Measurements from ENCODE around the gene MARK3.
A peak's percentile ranks its signal among the peaks of the same experiment; 100 is the strongest.

MARK3 gene

GRCh38 chr14:103463851-103464250, 78.6 kb downstream of the MARK3 start:
- Mint-ChIP-seq H3K4me1 (no peaks in the 10 kb centered on the region), H3K9me3 (no peaks in the 10 kb centered on the region), H3K36me3 (peaks cover 34% of the 10 kb centered on the region), H3K27ac (no peak overlapping the region), H3K4me3 (no peak overlapping the region), H3K27me3 (no peaks in the 10 kb centered on the region)
- no peak for ATAC-seq

- Mint-ChIP-seq H3K9me3 (no peaks in the 10 kb centered on the region), H3K27me3 (no peaks in the 10 kb centered on the region), H3K27ac (peak overlapping the region; percentile 57), H3K36me3 (peaks cover 54% of the 10 kb centered on the region), H3K4me1 (peaks cover 8% of the 10 kb centered on the region), H3K4me3 (no peak overlapping the region)
- peak; percentile 88 for ATAC-seq
Observed at GRCh38 chr14:103472939-103473338, 87.7 kb downstream of the MARK3 start.

GRCh38 chr14:103474893-103475292, 89.7 kb downstream of the MARK3 start:
- Mint-ChIP-seq H3K27ac (no peak overlapping the region), H3K4me3 (no peak overlapping the region), H3K36me3 (peaks cover 61% of the 10 kb centered on the region), H3K4me1 (peaks cover 11% of the 10 kb centered on the region), H3K9me3 (no peaks in the 10 kb centered on the region), H3K27me3 (no peaks in the 10 kb centered on the region)
- no peak for ATAC-seq

GRCh38 chr14:103476065-103476464, 90.8 kb downstream of the MARK3 start:
- no peak overlapping the region for H3K4me3 Mint-ChIP-seq

GRCh38 chr14:103476631-103477030, 91.4 kb downstream of the MARK3 start:
- Mint-ChIP-seq H3K4me1 (peaks cover 27% of the 10 kb centered on the region), H3K9me3 (no peaks in the 10 kb centered on the region), H3K27ac (no peak overlapping the region), H3K36me3 (peaks cover 57% of the 10 kb centered on the region), H3K4me3 (no peak overlapping the region), H3K27me3 (no peaks in the 10 kb centered on the region)
- ATAC-seq: no peak

More at GRCh38 chr14:103476065-103476464, 90.8 kb downstream of the MARK3 start:
- Mint-ChIP-seq H3K27ac (no peak overlapping the region), H3K27me3 (no peaks in the 10 kb centered on the region), H3K4me1 (peaks cover 22% of the 10 kb centered on the region), H3K9me3 (no peaks in the 10 kb centered on the region), H3K36me3 (peaks cover 57% of the 10 kb centered on the region)
- no peak for ATAC-seq

GRCh38 chr14:103480595-103480994, 95.4 kb downstream of the MARK3 start:
- H3K36me3 Mint-ChIP-seq: peaks cover 57% of the 10 kb centered on the region
- peak; percentile 94 for ATAC-seq
- peaks cover 20% of the 10 kb centered on the region for H3K4me1 Mint-ChIP-seq
- H3K27me3 Mint-ChIP-seq: no peaks in the 10 kb centered on the region
- H3K27ac Mint-ChIP-seq: no peak overlapping the region
- no peak overlapping the region for H3K4me3 Mint-ChIP-seq
- no peaks in the 10 kb centered on the region for H3K9me3 Mint-ChIP-seq

- no peak overlapping the region for H3K4me3 Mint-ChIP-seq
- H3K9me3 Mint-ChIP-seq: no peaks in the 10 kb centered on the region
- ATAC-seq: no peak
- no peak overlapping the region for H3K27ac Mint-ChIP-seq
- peaks cover 44% of the 10 kb centered on the region for H3K36me3 Mint-ChIP-seq
- H3K27me3 Mint-ChIP-seq: no peaks in the 10 kb centered on the region
- peaks cover 20% of the 10 kb centered on the region for H3K4me1 Mint-ChIP-seq
Observed at GRCh38 chr14:103483600-103483999, 98.4 kb downstream of the MARK3 start.

GRCh38 chr14:103485504-103485903, 100.3 kb downstream of the MARK3 start:
- no peak overlapping the region for H3K27ac Mint-ChIP-seq
- no peaks in the 10 kb centered on the region for H3K27me3 Mint-ChIP-seq
- no peak overlapping the region for H3K4me3 Mint-ChIP-seq
- peaks cover 12% of the 10 kb centered on the region for H3K4me1 Mint-ChIP-seq
- H3K9me3 Mint-ChIP-seq: no peaks in the 10 kb centered on the region
- H3K36me3 Mint-ChIP-seq: peaks cover 47% of the 10 kb centered on the region
- ATAC-seq: no peak

GRCh38 chr14:103488071-103488470, 102.9 kb downstream of the MARK3 start:
- Mint-ChIP-seq H3K27me3 (no peaks in the 10 kb centered on the region), H3K36me3 (peaks cover 38% of the 10 kb centered on the region), H3K4me3 (no peak overlapping the region), H3K4me1 (no peaks in the 10 kb centered on the region), H3K9me3 (no peaks in the 10 kb centered on the region), H3K27ac (no peak overlapping the region)
- no peak for ATAC-seq

GRCh38 chr14:103488960-103489359, 103.7 kb downstream of the MARK3 start:
- Mint-ChIP-seq H3K27ac (no peak overlapping the region), H3K27me3 (no peaks in the 10 kb centered on the region), H3K4me1 (no peaks in the 10 kb centered on the region), H3K36me3 (peaks cover 32% of the 10 kb centered on the region), H3K9me3 (no peaks in the 10 kb centered on the region), H3K4me3 (no peak overlapping the region)
- no peak for ATAC-seq

GRCh38 chr14:103489621-103490020, 104.4 kb downstream of the MARK3 start:
- no peaks in the 10 kb centered on the region for H3K9me3 Mint-ChIP-seq

GRCh38 chr14:103491691-103492090, 106.5 kb downstream of the MARK3 start:
- no peaks in the 10 kb centered on the region for H3K27me3 Mint-ChIP-seq
- H3K4me1 Mint-ChIP-seq: no peaks in the 10 kb centered on the region
- no peaks in the 10 kb centered on the region for H3K9me3 Mint-ChIP-seq
- peaks cover 30% of the 10 kb centered on the region for H3K36me3 Mint-ChIP-seq
- H3K4me3 Mint-ChIP-seq: no peak overlapping the region
- no peak for ATAC-seq
- no peak overlapping the region for H3K27ac Mint-ChIP-seq

More at GRCh38 chr14:103489621-103490020, 104.4 kb downstream of the MARK3 start:
- H3K27me3 Mint-ChIP-seq: no peaks in the 10 kb centered on the region
- no peak overlapping the region for H3K4me3 Mint-ChIP-seq
- no peak for ATAC-seq
- H3K4me1 Mint-ChIP-seq: no peaks in the 10 kb centered on the region
- H3K36me3 Mint-ChIP-seq: peaks cover 30% of the 10 kb centered on the region
- no peak overlapping the region for H3K27ac Mint-ChIP-seq

GRCh38 chr14:103492156-103492925, 107.1 kb downstream of the MARK3 start:
- H3K4me3 Mint-ChIP-seq: no peak overlapping the region
- ATAC-seq: no peak
- H3K27ac Mint-ChIP-seq: no peak overlapping the region
- no peaks in the 10 kb centered on the region for H3K27me3 Mint-ChIP-seq
- H3K4me1 Mint-ChIP-seq: no peaks in the 10 kb centered on the region
- no peaks in the 10 kb centered on the region for H3K9me3 Mint-ChIP-seq
- peaks cover 29% of the 10 kb centered on the region for H3K36me3 Mint-ChIP-seq

- H3K4me1 Mint-ChIP-seq: peaks cover 9% of the 10 kb centered on the region
- peaks cover 21% of the 10 kb centered on the region for H3K36me3 Mint-ChIP-seq
- no peak for ATAC-seq
- no peak overlapping the region for H3K27ac Mint-ChIP-seq
- no peaks in the 10 kb centered on the region for H3K9me3 Mint-ChIP-seq
- no peak overlapping the region for H3K4me3 Mint-ChIP-seq
- H3K27me3 Mint-ChIP-seq: no peaks in the 10 kb centered on the region
Observed at GRCh38 chr14:103495854-103496253, 110.6 kb downstream of the MARK3 start.

- ATAC-seq: no peak
- peaks cover 9% of the 10 kb centered on the region for H3K4me1 Mint-ChIP-seq
- no peaks in the 10 kb centered on the region for H3K9me3 Mint-ChIP-seq
- H3K27ac Mint-ChIP-seq: no peak overlapping the region
- H3K36me3 Mint-ChIP-seq: peaks cover 21% of the 10 kb centered on the region
- H3K4me3 Mint-ChIP-seq: no peak overlapping the region
- no peaks in the 10 kb centered on the region for H3K27me3 Mint-ChIP-seq
Observed at GRCh38 chr14:103496776-103497175, 111.6 kb downstream of the MARK3 start.

GRCh38 chr14:103499709-103500108, 114.5 kb downstream of the MARK3 start:
- H3K36me3 Mint-ChIP-seq: peaks cover 48% of the 10 kb centered on the region
- no peak for ATAC-seq
- no peak overlapping the region for H3K27ac Mint-ChIP-seq
- H3K4me1 Mint-ChIP-seq: peaks cover 9% of the 10 kb centered on the region
- H3K4me3 Mint-ChIP-seq: no peak overlapping the region
- no peaks in the 10 kb centered on the region for H3K27me3 Mint-ChIP-seq
- no peaks in the 10 kb centered on the region for H3K9me3 Mint-ChIP-seq
